OCI-LY3 (cell line): ENCODE results near the gene MPC1L.

Experiments used
- EZH2phosphoT487 ChIP-seq: fragments of 200-600 bp; shearing (Covaris generic); IDR thresholded peaks from 2 replicates; pipeline ENCODE4 v1.6.1; 2018; ENCODE audit warnings: antibody characterized with exemption, mixed run types, low read depth
- TF ChIP-seq, protein P1 (sequence below): fragments of 200-600, 300-600 bp; sonication (generic); IDR thresholded peaks from 2 replicates; pipeline ENCODE4 v1.5.1; 2014; ENCODE audit warnings: antibody characterized with exemption, low read length, low read depth

DNA sequence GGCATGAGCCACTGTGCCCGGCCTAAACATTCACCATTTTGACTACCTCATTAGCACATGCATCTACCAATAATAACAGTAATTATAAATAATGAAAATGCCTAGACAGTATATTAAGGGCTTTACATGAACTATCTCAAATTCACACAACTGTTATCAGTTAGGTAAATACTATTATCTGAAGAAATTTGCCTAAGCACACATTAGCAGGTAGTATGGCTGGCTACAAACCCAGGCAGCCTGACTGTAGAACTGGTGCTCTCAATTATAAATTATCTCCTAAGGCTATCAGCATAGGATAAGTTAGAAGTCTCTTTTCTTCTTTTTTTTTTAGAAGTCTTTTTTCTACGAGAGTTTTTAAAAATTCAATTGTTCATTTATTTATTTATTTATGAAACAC, 38.3 kb downstream of the MPC1L start:
- TF ChIP-seq, protein P1, sequence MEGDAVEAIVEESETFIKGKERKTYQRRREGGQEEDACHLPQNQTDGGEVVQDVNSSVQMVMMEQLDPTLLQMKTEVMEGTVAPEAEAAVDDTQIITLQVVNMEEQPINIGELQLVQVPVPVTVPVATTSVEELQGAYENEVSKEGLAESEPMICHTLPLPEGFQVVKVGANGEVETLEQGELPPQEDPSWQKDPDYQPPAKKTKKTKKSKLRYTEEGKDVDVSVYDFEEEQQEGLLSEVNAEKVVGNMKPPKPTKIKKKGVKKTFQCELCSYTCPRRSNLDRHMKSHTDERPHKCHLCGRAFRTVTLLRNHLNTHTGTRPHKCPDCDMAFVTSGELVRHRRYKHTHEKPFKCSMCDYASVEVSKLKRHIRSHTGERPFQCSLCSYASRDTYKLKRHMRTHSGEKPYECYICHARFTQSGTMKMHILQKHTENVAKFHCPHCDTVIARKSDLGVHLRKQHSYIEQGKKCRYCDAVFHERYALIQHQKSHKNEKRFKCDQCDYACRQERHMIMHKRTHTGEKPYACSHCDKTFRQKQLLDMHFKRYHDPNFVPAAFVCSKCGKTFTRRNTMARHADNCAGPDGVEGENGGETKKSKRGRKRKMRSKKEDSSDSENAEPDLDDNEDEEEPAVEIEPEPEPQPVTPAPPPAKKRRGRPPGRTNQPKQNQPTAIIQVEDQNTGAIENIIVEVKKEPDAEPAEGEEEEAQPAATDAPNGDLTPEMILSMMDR, result no peak
- no peak for TF ChIP-seq EZH2phosphoT487
